GM12878 (cell line): ENCODE measurements around the gene TEC. TPM values are rescaled to one million over a fixed set of nuclear protein-coding genes. Genes with fewer than 3 reads are reported as not detected.

Source experiments
- ATAC-seq: fragments of 200-7000 bp; cut with Tn5 transposase; 3 replicates; pipeline ENCODE4 v1.9.1; 2020; ENCODE audit warnings: mild to moderate bottlenecking, moderate library complexity
- BruUV-seq: library from RNA; stranded (reverse); fragments of 400-500 nt; replicated peaks from 2 replicates; lab custom pipeline; 2021; lab: Mats Ljungman, UMichigan
- CTCF ChIA-PET: fragments of 300-600 bp; sonication (Branson Sonifier 250); formaldehyde crosslinking; extraction: SDS; loops from one replicate; lab custom pipeline; 2021; ENCODE audit warnings: inconsistent platforms; lab: Yijun Ruan, JAX
- POLR2A ChIA-PET: fragments of 350-600 bp; formaldehyde crosslinking; extraction: SDS; loops from one replicate; lab custom pipeline; 2021; ENCODE audit warnings: inconsistent platforms; lab: Charles Lee
- RAD21 ChIA-PET: fragments of 300-600 bp; sonication (Branson Sonifier 250); formaldehyde crosslinking; loops from one replicate; lab custom pipeline; 2023; ENCODE audit warnings: antibody characterized with exemption; ENCODE audit not compliant: unreplicated experiment; lab: Charles Lee
- SMC1A ChIA-PET: fragments of 300-600 bp; sonication (Branson Sonifier 250); formaldehyde crosslinking; loops from one replicate; lab custom pipeline; 2023; ENCODE audit not compliant: unreplicated experiment, uncharacterized antibody; lab: Charles Lee
- DNase-seq: peaks from one replicate; pipeline ENCODE4 v3.0.0-alpha.2; 2011; ENCODE audit warnings: low read depth, low spot score
- FAIRE-seq: peaks from 3 replicates; lab custom pipeline; 2011; peaks lifted over from hg19 to GRCh38; lab: Jason Lieb, UNC
- H2AFZ ChIP-seq: 2 replicates; pipeline ENCODE4 v1.6.0; 2011; ENCODE audit warnings: low read depth, low read length, control low read depth; ENCODE audit not compliant: control insufficient read depth
- H3K27ac ChIP-seq: 2 replicates; pipeline ENCODE4 v1.5.1; 2011; ENCODE audit warnings: control low read depth; ENCODE audit not compliant: control insufficient read depth, insufficient read depth
- H3K27me3 ChIP-seq, 2 experiments: replicated peaks in 1 of 2; 2 replicates each; pipeline versions ENCODE4 v1.6.0 to v1.6.1; 2011; ENCODE audit warnings: low read length in 1 of 2; ENCODE audit not compliant: control insufficient read depth in 2 of 2, insufficient read depth in 2 of 2
- H3K36me3 ChIP-seq, 2 experiments: 2 replicates each; pipeline ENCODE4 v1.5.1; 2011; ENCODE audit warnings: low read length in 1 of 2; ENCODE audit not compliant: control insufficient read depth in 2 of 2, insufficient read depth in 2 of 2
- H3K4me1 ChIP-seq: 2 replicates; pipeline ENCODE4 v1.6.1; 2011; ENCODE audit warnings: mild to moderate bottlenecking, low read length, moderate library complexity, mixed read lengths; ENCODE audit not compliant: control insufficient read depth, insufficient read depth
- H3K4me2 ChIP-seq: 2 replicates; pipeline ENCODE4 v1.6.0; 2011; ENCODE audit warnings: control low read depth; ENCODE audit not compliant: control insufficient read depth, insufficient read depth
- H3K4me3 ChIP-seq: fragments of 200-600 bp; sonication (generic); 2 replicates; pipeline ENCODE4 v1.5.1; 2016
- H3K79me2 ChIP-seq: 2 replicates; pipeline ENCODE4 v1.6.0; 2011; ENCODE audit warnings: low read length; ENCODE audit not compliant: control insufficient read depth, insufficient read depth
- H3K9ac ChIP-seq: 2 replicates; pipeline ENCODE4 v1.8.0; 2011; ENCODE audit warnings: low read length, control low read depth, mixed read lengths; ENCODE audit not compliant: control insufficient read depth, insufficient read depth
- H3K9me3 ChIP-seq: replicated peaks from 3 replicates; pipeline ENCODE4 v1.5.1; 2011; ENCODE audit warnings: mild to moderate bottlenecking, low read length; ENCODE audit not compliant: control insufficient read depth, insufficient read depth
- H4K20me1 ChIP-seq: 2 replicates; pipeline ENCODE4 v1.6.0; 2011; ENCODE audit not compliant: control insufficient read depth, insufficient read depth
- ASH2L ChIP-seq: fragments of 300-600, 200-600 bp; sonication (generic); IDR thresholded peaks from 2 replicates; pipeline ENCODE4 v1.6.1; 2017; ENCODE audit warnings: low read depth, mild to moderate bottlenecking, borderline replicate concordance
- BHLHE40 ChIP-seq, 2 experiments: fragments of 450-650 bp in 1 of 2; IDR thresholded peaks; 2 replicates each; pipeline ENCODE4 v1.6.1; 2011 to 2017; ENCODE audit warnings: low read depth in 2 of 2, borderline replicate concordance in 1 of 2, improper control_type of control experiment in 1 of 2, low read length in 1 of 2, mild to moderate bottlenecking in 1 of 2
- JUNB ChIP-seq: IDR thresholded peaks from 2 replicates; pipeline ENCODE4 v1.6.1; 2016; ENCODE audit warnings: antibody characterized with exemption, mild to moderate bottlenecking
- LARP7 ChIP-seq: fragments of 450-650 bp; IDR thresholded peaks from 2 replicates; pipeline ENCODE4 v1.6.1; 2017; ENCODE audit warnings: mild to moderate bottlenecking
- NFYB ChIP-seq: IDR thresholded peaks from 2 replicates; pipeline ENCODE4 v1.6.1; 2011; ENCODE audit warnings: low read depth, mild to moderate bottlenecking, low read length, improper control_type of control experiment, moderate library complexity; ENCODE audit not compliant: insufficient read depth
- RFX5 ChIP-seq: IDR thresholded peaks from 2 replicates; pipeline ENCODE4 v1.6.1; 2011; ENCODE audit warnings: low read depth, low read length, improper control_type of control experiment
- SUPT20H ChIP-seq: IDR thresholded peaks from 2 replicates; pipeline ENCODE4 v1.6.1; 2011; ENCODE audit warnings: low read depth, mild to moderate bottlenecking, low read length, moderate library complexity, borderline replicate concordance; ENCODE audit not compliant: control insufficient read depth
- TAF1 ChIP-seq: IDR thresholded peaks from 2 replicates; pipeline ENCODE4 v1.6.1; 2011; ENCODE audit warnings: mild to moderate bottlenecking, low read depth, low read length, borderline replicate concordance
- ZNF622 ChIP-seq: fragments of 450-650 bp; IDR thresholded peaks from 2 replicates; pipeline ENCODE4 v1.6.1; 2017; ENCODE audit warnings: mild to moderate bottlenecking, inconsistent platforms
- WGBS: methylation state at CpG from one replicate; pipeline ENCODE4 v1.1.6; 2016; ENCODE audit warnings: low lambda C conversion rate; ENCODE audit not compliant: insufficient replicate concordance, insufficient coverage; ENCODE audit errors: missing lambda C conversion rate; 5-methylcytosine and 5-hydroxymethylcytosine counted together
- in situ Hi-C: fragments of 300-500 bp; cut with MboI; formaldehyde crosslinking; loops from 9 replicates; pipeline ENCODE4 v1.14.3; 2018; ENCODE audit warnings: mixed read lengths
- intact Hi-C: fragments of 100-400 bp; cut with micrococcal nuclease; formaldehyde crosslinking; loops from one replicate; pipeline ENCODE4 v1.14.2; 2022; ENCODE audit not compliant: unreplicated experiment
- polyA plus RNA-seq, 11 experiments: library from polyadenylated mRNA; depleted of rRNA in 4 of 11; unstranded in 6 of 11; stranded (reverse) in 5 of 11; fragments of >200 nt; fragmentation: Nextera tagmentation in 4 of 11; fragmentation: Illumina TruSeq in 1 of 11; extraction: Ambion mirVana in 4 of 11; extraction: Trizol in 1 of 11; gene quantifications; 1 replicate in 1 of 11; 2 replicates in 10 of 11; pipeline versions ENCODE4 v1.2.1 to v1.2.3, GENCODE V29; 2011 to 2016; ENCODE audit warnings: inconsistent platforms in 2 of 11, missing spikeins in 2 of 11, low read depth in 1 of 11
- total RNA-seq, 4 experiments: library from RNA; depleted of rRNA in 3 of 4; stranded (reverse); fragments of >200 nt in 3 of 4; fragmentation: Illumina TruSeq in 1 of 4; extraction: Trizol in 1 of 4; gene quantifications; 2 replicates each; pipeline versions ENCODE4 v1.2.1 to v1.2.3, GENCODE V29; 2013 to 2021
- TF ChIP-seq, protein P1 (sequence below): IDR thresholded peaks from 2 replicates; pipeline ENCODE4 v1.6.1; 2011; ENCODE audit warnings: low read depth, low read length, improper control_type of control experiment, borderline replicate concordance
- TF ChIP-seq, protein P2 (sequence below): fragments of 450-650 bp; IDR thresholded peaks from 2 replicates; pipeline ENCODE4 v1.6.1; 2017; ENCODE audit warnings: low read depth, mild to moderate bottlenecking, moderate library complexity
- TF ChIP-seq, protein P3 (sequence below): IDR thresholded peaks from 2 replicates; pipeline ENCODE4 v1.6.1; 2012; ENCODE audit warnings: mild to moderate bottlenecking, low read depth, low read length

TEC gene
- total and polyA plus RNA-seq, 10 of the 15 experiments (the other 5 are each of a cell fraction or from before 2014, with no cell fraction given) = 7.4 to 27.2 (median 17.1) TPM

DNA sequence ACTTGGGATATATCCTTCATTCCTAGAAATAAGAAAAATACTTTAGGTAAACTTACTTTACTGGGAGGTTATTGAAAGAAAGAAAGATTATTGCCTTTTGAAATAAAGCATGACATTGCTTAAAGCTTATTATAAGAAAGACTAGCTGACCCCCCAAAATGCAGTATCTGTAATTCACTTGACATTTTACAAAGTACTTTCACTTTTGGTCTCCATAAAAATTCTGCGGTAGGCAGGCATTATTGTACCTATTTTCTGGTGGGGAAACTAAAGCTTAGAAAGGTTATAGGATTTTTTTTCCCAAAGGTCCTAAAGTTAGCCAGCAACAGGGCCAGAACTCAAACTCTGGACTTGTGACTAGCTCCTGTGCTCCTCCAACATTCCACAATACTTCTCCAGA is 105.9 kb downstream of the TEC start:
- no peak overlapping the region for H3K9ac ChIP-seq
- H3K4me1 ChIP-seq = peaks cover 6% of the 10 kb centered on the region
- H3K27me3 ChIP-seq = no peaks in the 10 kb centered on the region
- H3K79me2 ChIP-seq = no peaks in the 10 kb centered on the region
- H3K36me3 ChIP-seq = peaks cover 12 to 23% of the 10 kb centered on the region in 2 experiments
- H4K20me1 ChIP-seq = no peaks in the 10 kb centered on the region
- SMC1A ChIA-PET = interaction anchor here (0.9 to 4.3 kb wide), 6 partner anchors 9 to 111 kb away, joined by 4 to 20 read pairs (median 5); no protein-coding TSS in a partner anchor
- in situ Hi-C loops = no loop called here
- peaks cover under 1% of the 10 kb centered on the region; the same call in 2 of the 3 replicates for H3K9me3 ChIP-seq
- no peak overlapping the region for H2AFZ ChIP-seq
- POLR2A ChIA-PET = interaction anchor here (1.1 kb wide), 1 partner anchor 10 kb away, joined by 5 read pairs; no protein-coding TSS in a partner anchor
- intact Hi-C loops = no loop called here
- no peak overlapping the region for H3K4me3 ChIP-seq
- RAD21 ChIA-PET = interaction anchor here (0.8 to 0.9 kb wide), 2 partner anchors 10 to 49 kb away, joined by 3 read pairs; no protein-coding TSS in a partner anchor
- FAIRE-seq = no peak
- no peak overlapping the region for H3K4me2 ChIP-seq
- WGBS = 100% methylated on average over 1 of the region's 1 CpG
- DNase-seq = no peak
- CTCF ChIA-PET = interaction anchor here (1.4 to 2.0 kb wide), 4 partner anchors 9 to 111 kb away, joined by 5 to 9 read pairs (median 6); no protein-coding TSS in a partner anchor
- no peak for ATAC-seq
- no peak overlapping the region for H3K27ac ChIP-seq
- no peak for TF ChIP-seq TAF1
- TF ChIP-seq, protein P1, sequence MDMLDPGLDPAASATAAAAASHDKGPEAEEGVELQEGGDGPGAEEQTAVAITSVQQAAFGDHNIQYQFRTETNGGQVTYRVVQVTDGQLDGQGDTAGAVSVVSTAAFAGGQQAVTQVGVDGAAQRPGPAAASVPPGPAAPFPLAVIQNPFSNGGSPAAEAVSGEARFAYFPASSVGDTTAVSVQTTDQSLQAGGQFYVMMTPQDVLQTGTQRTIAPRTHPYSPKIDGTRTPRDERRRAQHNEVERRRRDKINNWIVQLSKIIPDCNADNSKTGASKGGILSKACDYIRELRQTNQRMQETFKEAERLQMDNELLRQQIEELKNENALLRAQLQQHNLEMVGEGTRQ = no peak
- TF ChIP-seq, protein P2, sequence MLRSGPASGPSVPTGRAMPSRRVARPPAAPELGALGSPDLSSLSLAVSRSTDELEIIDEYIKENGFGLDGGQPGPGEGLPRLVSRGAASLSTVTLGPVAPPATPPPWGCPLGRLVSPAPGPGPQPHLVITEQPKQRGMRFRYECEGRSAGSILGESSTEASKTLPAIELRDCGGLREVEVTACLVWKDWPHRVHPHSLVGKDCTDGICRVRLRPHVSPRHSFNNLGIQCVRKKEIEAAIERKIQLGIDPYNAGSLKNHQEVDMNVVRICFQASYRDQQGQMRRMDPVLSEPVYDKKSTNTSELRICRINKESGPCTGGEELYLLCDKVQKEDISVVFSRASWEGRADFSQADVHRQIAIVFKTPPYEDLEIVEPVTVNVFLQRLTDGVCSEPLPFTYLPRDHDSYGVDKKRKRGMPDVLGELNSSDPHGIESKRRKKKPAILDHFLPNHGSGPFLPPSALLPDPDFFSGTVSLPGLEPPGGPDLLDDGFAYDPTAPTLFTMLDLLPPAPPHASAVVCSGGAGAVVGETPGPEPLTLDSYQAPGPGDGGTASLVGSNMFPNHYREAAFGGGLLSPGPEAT = no peak
- TF ChIP-seq JUNB = no peak
- TF ChIP-seq, protein P3, sequence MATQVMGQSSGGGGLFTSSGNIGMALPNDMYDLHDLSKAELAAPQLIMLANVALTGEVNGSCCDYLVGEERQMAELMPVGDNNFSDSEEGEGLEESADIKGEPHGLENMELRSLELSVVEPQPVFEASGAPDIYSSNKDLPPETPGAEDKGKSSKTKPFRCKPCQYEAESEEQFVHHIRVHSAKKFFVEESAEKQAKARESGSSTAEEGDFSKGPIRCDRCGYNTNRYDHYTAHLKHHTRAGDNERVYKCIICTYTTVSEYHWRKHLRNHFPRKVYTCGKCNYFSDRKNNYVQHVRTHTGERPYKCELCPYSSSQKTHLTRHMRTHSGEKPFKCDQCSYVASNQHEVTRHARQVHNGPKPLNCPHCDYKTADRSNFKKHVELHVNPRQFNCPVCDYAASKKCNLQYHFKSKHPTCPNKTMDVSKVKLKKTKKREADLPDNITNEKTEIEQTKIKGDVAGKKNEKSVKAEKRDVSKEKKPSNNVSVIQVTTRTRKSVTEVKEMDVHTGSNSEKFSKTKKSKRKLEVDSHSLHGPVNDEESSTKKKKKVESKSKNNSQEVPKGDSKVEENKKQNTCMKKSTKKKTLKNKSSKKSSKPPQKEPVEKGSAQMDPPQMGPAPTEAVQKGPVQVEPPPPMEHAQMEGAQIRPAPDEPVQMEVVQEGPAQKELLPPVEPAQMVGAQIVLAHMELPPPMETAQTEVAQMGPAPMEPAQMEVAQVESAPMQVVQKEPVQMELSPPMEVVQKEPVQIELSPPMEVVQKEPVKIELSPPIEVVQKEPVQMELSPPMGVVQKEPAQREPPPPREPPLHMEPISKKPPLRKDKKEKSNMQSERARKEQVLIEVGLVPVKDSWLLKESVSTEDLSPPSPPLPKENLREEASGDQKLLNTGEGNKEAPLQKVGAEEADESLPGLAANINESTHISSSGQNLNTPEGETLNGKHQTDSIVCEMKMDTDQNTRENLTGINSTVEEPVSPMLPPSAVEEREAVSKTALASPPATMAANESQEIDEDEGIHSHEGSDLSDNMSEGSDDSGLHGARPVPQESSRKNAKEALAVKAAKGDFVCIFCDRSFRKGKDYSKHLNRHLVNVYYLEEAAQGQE = no peak
- no peak for TF ChIP-seq ZNF622
- no peak for TF ChIP-seq LARP7
- TF ChIP-seq SUPT20H = no peak
- TF ChIP-seq RFX5 = no peak
- TF ChIP-seq BHLHE40 (IDR thresholded peaks at IDR 0.05; ENCODE audit: borderline replicate concordance in 1 of 2, low read depth in 2 of 2, low read length in 1 of 2) = no peak
- no peak for TF ChIP-seq ASH2L
- TF ChIP-seq NFYB = no peak
- BruUV-seq = no TSS peak
